ENCODE data around the gene SERINC5. TPM values are rescaled to one million over a fixed set of nuclear protein-coding genes. Genes with fewer than 3 reads are reported as not detected.

SERINC5 gene
- 42.6 TPM for total RNA-seq

DNA sequence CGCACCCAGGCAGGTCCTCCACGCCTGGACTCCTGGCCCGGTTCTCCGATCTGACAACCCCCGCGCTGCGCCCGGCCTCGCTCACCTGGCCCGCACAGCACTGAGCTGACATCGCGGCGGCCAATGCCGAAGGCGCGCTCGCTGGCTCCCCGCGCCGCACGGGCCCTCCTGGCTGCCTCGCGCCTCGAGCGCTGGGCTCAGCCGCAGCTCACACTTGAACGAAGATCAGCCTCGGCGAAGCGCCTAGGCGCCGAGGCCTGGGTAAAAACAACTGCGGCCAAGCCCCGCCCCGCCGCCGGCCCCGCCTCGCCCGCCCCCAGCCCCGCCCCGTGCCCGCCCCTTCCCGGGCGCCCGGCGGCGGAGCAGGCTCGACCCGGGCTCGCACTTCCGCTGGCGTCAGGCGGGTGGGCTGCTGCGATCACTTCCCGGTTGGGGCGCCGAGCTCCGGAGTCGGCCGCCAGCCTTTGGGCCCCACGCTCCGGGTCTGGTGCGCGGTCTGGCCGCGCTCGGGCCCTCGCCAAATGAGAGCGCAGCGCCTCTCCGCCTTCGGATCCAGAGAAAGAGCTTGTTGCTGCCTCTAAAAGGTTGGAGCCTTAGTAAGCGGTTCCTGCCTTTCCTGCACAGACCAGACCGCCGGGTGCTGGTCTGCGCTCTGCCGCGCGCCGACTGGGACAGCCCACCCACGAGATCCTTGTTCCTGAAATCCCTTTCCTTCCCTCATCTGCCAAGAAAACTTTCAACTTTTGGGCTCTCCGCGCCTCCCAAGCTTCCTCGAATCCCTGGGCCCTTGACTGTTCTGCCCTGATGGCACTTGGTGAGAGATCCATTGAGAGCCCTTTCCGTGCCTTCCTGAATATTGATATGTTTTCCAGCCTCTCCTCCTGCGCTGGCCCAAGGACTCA, at the start of gene SERINC5:
TSS of gene SERINC5 (minus strand) at position 238 of the 902 bp plus-strand sequence. CDS start at position 112, 126 bp downstream.

Other genes starting within 250 kb of the SERINC5 start
- gene THBS4, start 220.7 kb downstream of the SERINC5 start, total RNA-seq = 217 TPM
- not detected for gene SPZ1, start 64.0 kb upstream of the SERINC5 start, total RNA-seq
- gene ZFYVE16, start 152.0 kb upstream of the SERINC5 start, total RNA-seq = 103 TPM
- gene FAM151B, start 232.1 kb upstream of the SERINC5 start, total RNA-seq = 12.6 TPM